NB4 (cell line): Measurements from ENCODE around the gene U2AF1.
"Not testable (repeated sequence)": the region's sequence is repeated elsewhere in the genome, so short reads cannot be mapped to it uniquely, and the experiment has no call there.

ENCODE experiments used
- CTCF ChIP-seq: IDR thresholded peaks from one replicate; pipeline ENCODE4 v1.5.1; 2012; ENCODE audit warnings: low read depth, low read length
- POLR2A ChIP-seq: IDR thresholded peaks from 2 replicates; pipeline ENCODE4 v1.6.1; 2011; ENCODE audit warnings: mild to moderate bottlenecking; ENCODE audit not compliant: insufficient read length; ENCODE audit errors: extremely low read depth
- TF ChIP-seq, protein P1 (sequence below): IDR thresholded peaks from 2 replicates; pipeline ENCODE4 v1.6.1; 2011; ENCODE audit warnings: low read depth, low read length

DNA sequence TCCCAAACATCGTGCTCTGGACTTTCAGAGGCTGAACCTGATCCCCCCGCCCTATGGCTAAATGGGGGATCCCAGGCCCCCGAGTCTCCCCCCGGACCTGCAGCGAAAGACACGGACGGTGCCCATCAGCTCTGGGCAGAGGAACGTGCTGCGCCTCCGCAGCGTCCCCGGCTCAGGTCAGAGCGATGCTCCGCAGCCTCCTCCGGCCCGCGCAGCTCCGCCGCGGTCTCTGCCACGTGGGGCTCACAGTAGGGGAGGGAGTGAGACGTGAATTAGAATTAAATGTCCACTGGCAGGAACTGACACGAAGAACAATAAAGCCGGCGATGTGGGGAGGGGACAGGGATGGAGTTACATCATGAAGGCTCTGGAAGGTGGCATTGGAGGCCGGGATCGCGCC is 30.7 kb downstream of the U2AF1 start:
- TF ChIP-seq CTCF, POLR2A: not testable (repeated sequence)
- TF ChIP-seq, protein P1, sequence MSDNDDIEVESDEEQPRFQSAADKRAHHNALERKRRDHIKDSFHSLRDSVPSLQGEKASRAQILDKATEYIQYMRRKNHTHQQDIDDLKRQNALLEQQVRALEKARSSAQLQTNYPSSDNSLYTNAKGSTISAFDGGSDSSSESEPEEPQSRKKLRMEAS: not testable (repeated sequence)
